NT2/D1 (cell line): Measurements from ENCODE around the gene ZNF580.

Experiments
- SUZ12 ChIP-seq: IDR thresholded peaks from 2 replicates; pipeline ENCODE4 v1.6.1; 2011; ENCODE audit not compliant: insufficient read length, insufficient read depth; ENCODE audit errors: extremely low read depth
- YY1 ChIP-seq: IDR thresholded peaks from 2 replicates; pipeline ENCODE4 v1.6.1; 2011; ENCODE audit not compliant: insufficient read length, insufficient read depth

GRCh38 chr19:55613396-55613795 lies 27.4 kb upstream of the ZNF580 start:
- no peak for TF ChIP-seq YY1
- no peak for TF ChIP-seq SUZ12
